ENCODE measurements around the gene STK32C. TPM values are rescaled to one million over a fixed set of nuclear protein-coding genes. Genes with fewer than 3 reads are reported as not detected.

Gene STK32C
- total and polyA plus RNA-seq, 4 donors = 5.1 to 22.0 (median 16.3) TPM

GRCh38 chr10:132344386-132344785 lies 36.6 kb upstream of the STK32C start:
- DNase-seq = no peak
- 88 to 90% methylated on average over 6 of the region's 6 CpGs for WGBS, 2 donors
- no peak overlapping the region for H3K27ac ChIP-seq (ENCODE audit: low read depth in 1 of 2, low read length in 1 of 2)
- no peak overlapping the region for H3K9ac ChIP-seq (ENCODE audit: insufficient read depth in 1 of 2, low read length in 2 of 2)
- H3K27me3 ChIP-seq (ENCODE audit: control insufficient read depth in 3 of 3, insufficient read depth in 3 of 3, low read length in 2 of 3) = no peaks in the 10 kb centered on the region
- H3K36me3 ChIP-seq (ENCODE audit: control insufficient read depth in 4 of 4, insufficient read depth in 4 of 4, low read length in 4 of 4) = peaks cover 4 to 27% (median 17%) of the 10 kb centered on the region in 4 donors
- H3K4me1 ChIP-seq (ENCODE audit: control insufficient read depth in 5 of 5, insufficient read depth in 5 of 5, low read length in 5 of 5) = no peaks in the 10 kb centered on the region
- peaks cover 0 to 2% (median 0%) of the 10 kb centered on the region in 4 donors for H3K9me3 ChIP-seq (ENCODE audit: control insufficient read depth in 4 of 4, insufficient read depth in 3 of 4, low read length in 3 of 4)
- H3K4me3 ChIP-seq = no peak overlapping the region
- TF ChIP-seq CTCF (IDR thresholded peaks at IDR 0.05; ENCODE audit: control extremely low read depth, extremely low read depth) = no peak
- ATAC-seq (ENCODE audit: insufficient read depth, low FRiP score) = no peak

GRCh38 chr10:132342553-132342952 lies 34.8 kb upstream of the STK32C start:
- no peak overlapping the region for H3K9ac ChIP-seq (ENCODE audit: insufficient read depth in 1 of 2, low read length in 2 of 2)
- no peak for DNase-seq
- WGBS, 2 donors = 90 to 99% methylated on average over 7 of the region's 7 CpGs
- H3K4me1 ChIP-seq (ENCODE audit: control insufficient read depth in 5 of 5, insufficient read depth in 5 of 5, low read length in 5 of 5) = peaks cover 0 to 2% (median 0%) of the 10 kb centered on the region in 5 donors
- H3K4me3 ChIP-seq = no peak overlapping the region
- peaks cover 0 to 2% (median 0%) of the 10 kb centered on the region in 4 donors for H3K9me3 ChIP-seq (ENCODE audit: control insufficient read depth in 4 of 4, insufficient read depth in 3 of 4, low read length in 3 of 4)
- no peaks in the 10 kb centered on the region for H3K27me3 ChIP-seq (ENCODE audit: control insufficient read depth in 3 of 3, insufficient read depth in 3 of 3, low read length in 2 of 3)
- no peak for TF ChIP-seq CTCF (IDR thresholded peaks at IDR 0.05; ENCODE audit: control extremely low read depth, extremely low read depth)
- H3K36me3 ChIP-seq (ENCODE audit: control insufficient read depth in 4 of 4, insufficient read depth in 4 of 4, low read length in 4 of 4) = peaks cover 4 to 23% (median 16%) of the 10 kb centered on the region in 4 donors
- H3K27ac ChIP-seq (ENCODE audit: low read depth in 1 of 2, low read length in 1 of 2) = no peak overlapping the region
- ATAC-seq (ENCODE audit: insufficient read depth, low FRiP score) = no peak

- Histone ChIP-seq H3K27ac (ENCODE audit: low read depth in 1 of 2, low read length in 1 of 2) (no peak overlapping the region), H3K9ac (ENCODE audit: insufficient read depth in 1 of 2, low read length in 2 of 2) (no peak overlapping the region), H3K4me1 (ENCODE audit: control insufficient read depth in 5 of 5, insufficient read depth in 5 of 5, low read length in 5 of 5) (peaks cover 0 to 2% (median 1%) of the 10 kb centered on the region in 5 donors), H3K27me3 (ENCODE audit: control insufficient read depth in 3 of 3, insufficient read depth in 3 of 3, low read length in 2 of 3) (no peaks in the 10 kb centered on the region), H3K36me3 (ENCODE audit: control insufficient read depth in 4 of 4, insufficient read depth in 4 of 4, low read length in 4 of 4) (peaks cover 4 to 25% (median 16%) of the 10 kb centered on the region in 4 donors), H3K4me3 (no peak overlapping the region), H3K9me3 (ENCODE audit: control insufficient read depth in 4 of 4, insufficient read depth in 3 of 4, low read length in 3 of 4) (peaks cover 0 to 2% (median 0%) of the 10 kb centered on the region in 4 donors)
- ATAC-seq (ENCODE audit: insufficient read depth, low FRiP score) (no peak), DNase-seq (no peak)
- no peak for TF ChIP-seq CTCF (IDR thresholded peaks at IDR 0.05; ENCODE audit: control extremely low read depth, extremely low read depth)
- 97% methylated on average over 4 of the region's 4 CpGs for WGBS, 2 donors
Measured at GRCh38 chr10:132341781-132342180, 34.0 kb upstream of the STK32C start.

GRCh38 chr10:132341017-132341416 lies 33.3 kb upstream of the STK32C start:
- ATAC-seq (ENCODE audit: insufficient read depth, low FRiP score) (no peak), DNase-seq (no peak)
- peaks cover 4 to 25% (median 16%) of the 10 kb centered on the region in 4 donors for H3K36me3 ChIP-seq (ENCODE audit: control insufficient read depth in 4 of 4, insufficient read depth in 4 of 4, low read length in 4 of 4)
- H3K9ac ChIP-seq (ENCODE audit: insufficient read depth in 1 of 2, low read length in 2 of 2) = no peak overlapping the region
- no peaks in the 10 kb centered on the region for H3K27me3 ChIP-seq (ENCODE audit: control insufficient read depth in 3 of 3, insufficient read depth in 3 of 3, low read length in 2 of 3)
- H3K27ac ChIP-seq (ENCODE audit: low read depth in 1 of 2, low read length in 1 of 2) = no peak overlapping the region
- no peak overlapping the region for H3K4me3 ChIP-seq
- no peak for TF ChIP-seq CTCF (IDR thresholded peaks at IDR 0.05; ENCODE audit: control extremely low read depth, extremely low read depth)
- peaks cover 0 to 2% (median 0%) of the 10 kb centered on the region in 4 donors for H3K9me3 ChIP-seq (ENCODE audit: control insufficient read depth in 4 of 4, insufficient read depth in 3 of 4, low read length in 3 of 4)
- 94% methylated on average over 6 of the region's 6 CpGs for WGBS, 2 donors
- H3K4me1 ChIP-seq (ENCODE audit: control insufficient read depth in 5 of 5, insufficient read depth in 5 of 5, low read length in 5 of 5) = peaks cover 0 to 8% (median 6%) of the 10 kb centered on the region in 5 donors
